Activated T-helper 1 cell treated with Interleukin-2 at 50 U/mL for 16 hours (primary cell): ENCODE data around the gene EPYC.
"Not testable (repeated sequence)": the region's sequence is repeated elsewhere in the genome, so short reads cannot be mapped to it uniquely, and the experiment has no call there.

ENCODE experiments used
- DNase-seq: peaks from one replicate; pipeline ENCODE4 v3.0.0-alpha.2; 2020; ENCODE audit warnings: low read depth

Gene EPYC

GRCh38 chr12:90991952-90992465 lies 12.8 kb downstream of the EPYC start:
- no peak for DNase-seq

- no peak for DNase-seq
Observed at GRCh38 chr12:90990611-90991010, 14.2 kb downstream of the EPYC start.

DNA sequence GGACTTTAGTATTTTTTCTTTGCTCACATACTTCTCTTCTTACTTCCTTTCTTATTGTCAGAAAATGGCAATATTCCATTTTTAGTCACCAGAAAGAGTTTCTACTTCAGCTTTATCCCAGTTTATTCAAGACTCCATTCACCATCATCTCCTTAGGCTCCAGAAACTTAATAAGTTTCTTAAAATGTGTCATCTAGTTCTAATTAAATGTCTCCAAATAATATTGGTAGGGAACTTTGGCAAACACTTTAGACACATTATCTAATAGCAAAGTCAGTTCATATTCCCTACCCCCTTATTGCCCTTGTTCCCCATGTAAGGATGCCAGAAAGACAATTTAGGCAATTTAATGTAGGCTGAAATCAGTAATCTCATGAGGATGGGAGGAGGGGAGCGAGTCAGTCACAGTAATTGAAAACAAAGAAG lies 15.1 kb downstream of the EPYC start:
- DNase-seq, result no peak

- no peak for DNase-seq
Observed at GRCh38 chr12:90987520-90987919, 17.3 kb downstream of the EPYC start.

- no peak for DNase-seq
Observed at GRCh38 chr12:90987101-90987500, 17.7 kb downstream of the EPYC start.

GRCh38 chr12:90985331-90985730 lies 19.4 kb downstream of the EPYC start:
- DNase-seq, result not testable (repeated sequence)

DNA sequence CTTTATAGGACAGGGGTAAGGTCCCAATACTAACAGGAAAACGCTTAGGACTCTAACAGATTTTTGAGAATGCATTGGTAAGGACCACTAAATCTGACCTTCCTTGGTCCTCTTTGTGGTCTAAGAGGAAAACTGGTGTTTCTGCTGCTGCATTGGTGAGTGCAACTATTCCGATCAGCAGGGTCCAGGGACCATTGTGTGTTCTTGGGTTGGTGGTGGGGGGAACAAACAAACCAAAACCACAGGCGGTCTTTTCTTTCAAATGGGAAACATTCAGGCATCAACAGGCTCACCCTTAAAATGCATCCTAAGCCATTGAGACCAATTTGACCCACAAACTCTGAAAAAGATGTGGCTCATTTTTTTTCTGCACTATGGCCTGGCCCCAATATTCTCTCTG lies 20.7 kb downstream of the EPYC start:
- DNase-seq, result no peak

DNA sequence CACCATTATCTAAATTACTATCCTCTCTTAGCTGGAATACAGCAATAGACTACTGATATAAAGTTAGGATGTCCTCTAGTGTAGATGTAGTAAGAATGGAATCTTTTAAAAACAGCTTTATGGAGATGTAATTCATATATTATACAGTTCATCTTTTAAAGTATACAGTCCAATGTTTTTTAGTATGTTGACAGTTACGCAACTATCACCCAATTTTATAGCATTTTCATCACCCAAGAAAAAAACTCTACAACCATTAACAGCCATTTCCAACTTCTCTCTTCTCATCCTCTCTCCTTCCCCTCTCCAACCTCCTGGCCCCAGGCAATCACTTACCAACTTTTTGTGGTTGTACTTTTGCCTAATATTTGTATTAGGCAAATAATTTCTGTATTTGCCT lies 22.6 kb downstream of the EPYC start:
- DNase-seq, result no peak

- DNase-seq, result no peak
Observed at GRCh38 chr12:90979951-90980350, 24.8 kb downstream of the EPYC start.

DNA sequence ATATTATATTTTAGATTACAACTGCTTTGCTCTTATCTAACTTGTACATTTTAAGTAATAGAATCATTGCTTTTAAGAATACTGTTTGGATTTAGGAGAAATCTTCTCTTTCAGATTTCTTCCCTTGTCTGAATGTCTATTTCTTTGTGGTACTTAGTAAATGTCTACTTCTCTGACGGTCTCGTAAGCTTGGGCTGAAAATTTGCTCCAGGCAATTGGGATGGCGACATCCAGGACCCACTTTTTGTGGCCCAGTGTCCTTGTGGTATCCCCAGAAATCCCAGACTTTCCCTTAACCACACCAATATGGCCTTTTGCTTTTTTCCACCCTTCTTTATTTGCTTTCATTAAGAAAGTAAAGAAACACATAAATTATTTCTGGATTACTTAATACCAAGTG lies 25.8 kb downstream of the EPYC start:
- DNase-seq, result no peak

DNA sequence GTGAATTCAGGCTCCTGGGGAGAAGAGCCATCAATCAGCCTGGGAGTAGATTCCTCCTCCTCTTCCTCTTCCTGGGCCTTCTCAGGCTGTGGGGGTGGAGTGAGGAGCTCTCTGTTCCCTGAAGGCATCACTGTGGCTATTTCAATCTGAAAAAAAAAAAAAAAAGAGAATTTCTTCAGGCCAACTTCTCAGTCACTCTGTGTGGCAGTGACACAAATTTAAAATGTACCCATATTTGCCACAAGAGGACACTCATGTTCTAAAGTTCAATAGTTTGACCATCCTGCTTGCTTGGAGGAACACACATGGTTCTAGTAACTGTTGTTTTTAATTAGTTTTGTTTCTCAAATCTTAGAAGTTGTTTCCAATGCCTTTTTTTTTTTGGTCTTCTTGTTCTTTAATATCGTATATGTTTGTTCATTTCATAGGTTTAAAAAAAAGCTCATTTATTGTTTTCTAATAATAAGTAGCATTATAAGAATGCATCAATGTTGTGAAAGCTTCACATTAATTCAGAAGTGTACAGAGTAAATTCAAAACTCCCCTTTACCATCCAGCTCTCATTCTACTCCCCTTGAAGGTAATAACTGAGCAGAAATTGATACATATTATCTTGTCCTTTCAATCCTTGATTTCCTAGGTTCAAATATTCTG lies 26.5 kb downstream of the EPYC start:
- no peak for DNase-seq

DNA sequence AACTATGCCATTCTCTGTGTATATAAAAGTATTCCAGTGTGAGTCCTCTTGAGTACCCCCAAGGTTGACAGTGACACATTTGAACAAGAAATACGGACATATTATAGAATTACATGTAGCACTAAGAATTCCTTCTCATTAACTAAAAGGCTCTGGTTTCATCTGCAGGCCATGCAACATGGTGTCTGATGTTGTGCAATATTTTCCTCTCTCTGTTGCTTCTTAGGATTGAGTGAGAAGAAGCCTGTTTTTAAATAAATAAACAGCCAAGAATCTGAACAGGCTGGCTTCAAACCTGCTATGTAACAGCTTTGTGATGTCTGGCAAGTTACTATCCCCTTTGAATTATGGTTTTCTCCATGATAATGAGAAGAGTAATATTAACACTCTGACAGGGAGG lies 27.5 kb downstream of the EPYC start:
- DNase-seq, result no peak

- DNase-seq, result no peak
Observed at GRCh38 chr12:90974286-90974685, 30.5 kb downstream of the EPYC start.

DNA sequence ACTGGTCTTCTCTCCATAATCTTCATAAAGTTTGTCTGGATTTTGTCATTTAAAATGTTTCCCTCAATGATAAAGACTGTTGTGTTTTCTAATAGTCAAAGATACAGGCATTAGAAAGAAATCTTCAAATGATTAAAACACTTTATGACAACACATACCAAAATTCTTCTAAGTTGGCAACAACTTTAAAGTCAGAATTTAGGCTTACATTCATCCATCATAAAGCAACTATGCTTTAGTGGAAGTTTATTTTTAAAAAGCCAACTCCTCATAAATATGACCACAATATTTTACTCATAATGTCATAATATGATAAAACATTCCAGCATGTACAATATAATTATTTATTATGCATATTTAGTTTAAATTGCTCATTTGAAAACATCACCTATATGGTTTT lies 32.5 kb downstream of the EPYC start:
- no peak for DNase-seq

DNA sequence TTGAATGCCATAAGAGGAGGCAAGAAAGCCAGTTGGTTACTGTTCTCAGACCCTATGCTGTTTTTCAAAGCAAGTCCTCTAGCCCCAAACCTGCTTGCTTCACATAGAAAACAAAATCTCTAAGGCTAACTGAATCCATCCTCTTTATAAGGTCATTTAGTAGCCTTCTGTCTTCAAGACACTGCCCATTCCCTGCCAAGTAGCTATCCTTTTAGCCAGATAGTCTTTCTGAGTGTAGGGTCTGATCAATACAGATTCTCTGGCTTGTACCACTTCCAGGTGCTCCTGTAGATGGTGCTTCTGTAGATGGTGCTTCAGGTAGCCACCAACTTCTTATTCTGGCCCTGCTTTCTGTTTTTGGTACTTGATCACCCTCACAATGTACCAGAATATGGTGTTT lies 33.9 kb downstream of the EPYC start:
- no peak for DNase-seq

DNA sequence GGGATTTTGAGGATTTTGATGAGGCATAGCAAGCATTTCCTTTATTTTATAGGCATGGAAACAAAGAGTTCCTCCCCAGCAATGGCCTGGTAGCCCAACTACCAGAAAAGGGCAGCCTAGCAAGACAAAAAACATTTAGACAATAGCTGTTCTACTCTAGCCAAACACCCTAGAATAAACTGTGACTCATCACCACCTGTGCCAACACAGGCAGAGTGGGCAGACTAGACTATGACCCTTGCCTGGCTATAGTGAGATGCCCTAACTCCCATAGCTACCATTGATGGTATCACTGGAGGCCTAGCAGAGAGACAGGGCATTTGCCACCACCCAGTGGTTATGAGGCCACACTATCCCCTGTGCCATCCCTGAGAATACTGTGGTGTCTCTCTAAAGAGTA lies 34.3 kb downstream of the EPYC start:
- no peak for DNase-seq

DNA sequence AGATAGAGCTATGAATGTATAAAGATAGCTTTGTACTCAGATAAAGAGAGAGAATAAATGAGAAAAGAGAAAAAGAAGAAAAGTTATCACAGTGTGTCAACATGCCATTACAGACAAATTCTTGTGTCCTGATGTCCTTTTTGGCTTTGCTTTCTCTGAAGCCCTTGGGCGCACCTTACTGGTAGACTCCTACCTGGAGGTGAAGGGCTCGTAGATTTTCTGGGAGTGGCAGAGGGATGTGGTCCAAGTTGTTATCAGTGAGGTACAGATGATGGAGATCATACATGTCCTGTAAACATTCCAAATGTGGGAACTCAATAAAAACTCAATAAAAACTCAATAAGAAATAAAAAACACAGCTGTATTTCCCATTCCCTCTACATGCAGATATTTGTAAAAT lies 34.9 kb downstream of the EPYC start:
- DNase-seq, result no peak

DNA sequence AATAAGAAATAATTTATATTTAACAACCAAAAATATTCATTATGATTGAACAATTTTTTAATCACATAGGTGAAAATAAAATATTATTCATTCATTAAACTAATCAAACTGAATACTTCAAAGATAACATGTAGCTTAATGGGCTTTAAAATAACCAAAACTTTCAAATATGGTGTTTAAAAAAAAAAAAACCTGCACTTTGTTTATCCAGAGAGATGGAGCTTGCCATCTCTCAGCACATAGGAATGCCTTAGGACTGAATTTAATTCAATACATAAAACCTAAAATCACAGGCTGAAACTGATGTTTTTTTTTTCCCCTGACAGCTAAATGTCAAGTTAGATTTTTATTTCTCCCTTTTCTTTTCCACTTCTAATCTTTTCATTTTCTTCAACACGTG lies 35.4 kb downstream of the EPYC start:
- no peak for DNase-seq

DNA sequence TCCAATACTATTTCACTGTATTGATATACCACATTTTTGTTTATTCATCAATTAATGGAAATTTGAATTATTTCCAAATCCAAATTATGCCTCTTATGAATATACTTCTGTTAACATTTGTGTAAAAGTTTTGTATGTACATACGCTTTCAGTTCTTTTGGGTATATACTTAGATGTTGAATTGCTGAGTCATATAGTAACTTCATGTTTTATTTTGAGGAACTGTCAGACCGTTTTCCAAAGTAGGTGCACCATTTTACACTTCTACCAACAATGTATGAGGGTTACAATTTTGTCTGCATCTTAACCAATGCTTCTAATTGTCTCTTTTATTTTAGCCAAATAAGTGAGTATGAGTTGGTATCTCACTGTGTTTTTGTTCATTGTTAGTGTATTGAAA lies 39.6 kb downstream of the EPYC start:
- no peak for DNase-seq

DNA sequence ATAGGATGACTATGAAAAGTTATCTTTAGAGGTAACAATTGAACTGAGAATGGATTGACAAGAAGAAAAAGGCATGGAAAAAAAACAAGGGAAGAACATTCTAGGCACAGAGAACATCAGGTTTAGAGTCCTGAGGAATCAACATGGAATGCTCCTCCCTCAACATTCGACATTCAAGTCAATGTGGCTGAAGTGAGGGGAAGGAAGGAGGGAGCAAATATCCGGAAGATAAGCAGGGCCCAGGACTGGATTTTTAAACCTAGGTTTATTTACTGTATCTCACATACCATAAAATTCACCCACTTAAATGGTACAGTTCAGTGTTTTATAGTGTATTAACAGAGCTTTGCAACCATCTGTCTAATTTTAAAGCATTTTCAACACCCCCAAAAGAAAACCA lies 40.2 kb downstream of the EPYC start:
- no peak for DNase-seq

DNA sequence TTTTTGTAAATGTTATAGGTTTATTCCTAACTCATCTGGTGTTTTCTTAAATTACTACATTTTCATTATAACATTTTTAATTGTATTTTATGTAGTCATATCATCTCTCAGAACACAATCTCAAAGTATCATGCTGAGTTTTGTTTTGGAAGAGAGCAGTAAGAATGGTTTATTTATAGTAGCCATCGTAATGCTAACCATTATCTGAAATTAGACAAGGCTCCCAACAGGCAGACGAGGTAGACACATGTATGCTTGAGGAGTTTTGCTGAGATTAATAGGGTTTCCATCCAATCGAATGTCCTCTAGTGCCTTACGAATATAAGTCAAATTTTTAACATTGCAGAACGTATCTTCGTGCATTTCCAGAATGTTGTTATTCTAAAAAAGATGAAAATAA lies 40.8 kb downstream of the EPYC start:
- DNase-seq, result no peak

DNA sequence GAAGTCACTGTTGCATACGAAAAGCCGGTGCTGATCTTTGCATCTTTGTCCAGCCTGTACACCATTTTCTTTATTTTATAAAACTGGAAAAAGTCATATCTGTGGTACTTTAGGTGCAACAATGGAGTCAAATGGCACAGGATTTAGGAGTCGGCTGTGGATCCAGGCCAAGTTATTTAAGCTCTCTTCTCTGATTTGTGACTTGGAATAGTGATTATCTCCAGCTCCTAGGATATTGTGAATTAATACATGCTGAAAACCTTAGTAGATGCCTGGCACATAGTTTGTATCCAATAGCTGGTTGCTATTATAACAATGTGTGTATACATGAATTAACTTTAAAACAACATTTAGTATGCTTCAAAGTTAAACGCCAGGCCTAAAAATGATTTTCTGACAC lies 43.6 kb downstream of the EPYC start:
- DNase-seq, result no peak

GRCh38 chr12:90959538-90960139 lies 45.1 kb downstream of the EPYC start:
- no peak for DNase-seq

DNA sequence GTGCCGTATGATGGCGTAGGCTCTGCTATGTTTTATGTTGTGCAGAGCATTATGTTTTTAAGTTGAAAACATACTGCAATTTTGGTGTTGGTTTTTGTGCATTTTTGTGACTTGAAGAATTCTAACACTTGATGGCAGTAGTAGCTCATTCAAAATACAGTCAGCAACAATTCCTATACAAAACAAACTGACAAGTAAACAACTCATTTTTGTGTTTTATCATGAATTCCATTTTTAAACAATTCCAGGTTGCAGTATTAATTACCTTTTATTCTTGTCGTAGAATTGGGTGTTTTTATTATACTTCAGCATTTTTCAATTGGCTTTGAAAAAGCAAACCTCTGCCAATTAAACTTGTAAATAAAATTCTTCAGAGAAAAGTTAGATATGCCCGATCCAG lies 45.7 kb downstream of the EPYC start:
- no peak for DNase-seq
